ENCODE data around the gene DDX25. TPM values are rescaled to one million over a fixed set of nuclear protein-coding genes. Genes with fewer than 3 reads are reported as not detected.
A peak's percentile ranks its signal among the peaks of the same experiment; 100 is the strongest.

Gene DDX25
- total RNA-seq, 4 donors from 2014 or later: 0.38 TPM; not detected in 3

DNA sequence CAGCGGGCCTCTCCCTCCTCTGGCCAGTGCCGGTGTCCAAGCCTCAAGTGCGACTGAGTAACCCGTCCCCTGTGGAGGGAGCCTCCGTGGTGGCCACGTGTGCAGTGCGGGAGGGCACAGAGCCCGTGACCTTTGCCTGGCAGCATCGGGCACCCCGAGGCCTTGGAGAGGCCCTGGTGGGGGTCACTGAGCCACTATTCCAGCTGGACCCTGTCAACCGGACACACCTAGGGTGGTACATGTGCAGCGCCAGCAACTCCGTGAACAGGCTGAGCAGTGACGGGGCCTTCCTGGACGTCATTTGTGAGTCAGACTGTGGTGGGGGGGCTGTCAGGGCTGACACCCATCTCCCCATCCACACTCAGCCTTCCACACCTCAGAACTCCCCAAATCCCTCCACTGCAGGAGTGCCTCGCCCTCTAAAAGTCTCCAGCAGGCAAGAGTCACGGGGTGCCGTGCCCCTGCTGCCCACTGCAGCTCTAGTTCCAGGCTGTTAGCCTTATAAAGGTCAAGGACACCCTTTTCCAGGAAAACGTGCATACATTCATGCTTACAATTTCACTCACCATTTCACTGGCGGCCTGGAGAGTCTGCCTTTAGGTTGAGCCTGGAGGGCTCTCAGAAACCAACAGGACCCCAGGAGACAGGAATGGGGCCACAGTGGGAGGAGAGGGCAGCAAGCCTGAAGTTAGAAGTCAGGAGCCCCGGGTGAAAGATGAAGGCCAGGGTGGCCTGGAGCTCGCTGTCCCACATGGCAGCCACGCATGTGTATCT lies 44.2 kb downstream of the DDX25 start:
- WGBS, 2 donors: 84 to 86% methylated on average over 4 to 7 of the region's 23 CpGs
- TF ChIP-seq, protein P1, sequence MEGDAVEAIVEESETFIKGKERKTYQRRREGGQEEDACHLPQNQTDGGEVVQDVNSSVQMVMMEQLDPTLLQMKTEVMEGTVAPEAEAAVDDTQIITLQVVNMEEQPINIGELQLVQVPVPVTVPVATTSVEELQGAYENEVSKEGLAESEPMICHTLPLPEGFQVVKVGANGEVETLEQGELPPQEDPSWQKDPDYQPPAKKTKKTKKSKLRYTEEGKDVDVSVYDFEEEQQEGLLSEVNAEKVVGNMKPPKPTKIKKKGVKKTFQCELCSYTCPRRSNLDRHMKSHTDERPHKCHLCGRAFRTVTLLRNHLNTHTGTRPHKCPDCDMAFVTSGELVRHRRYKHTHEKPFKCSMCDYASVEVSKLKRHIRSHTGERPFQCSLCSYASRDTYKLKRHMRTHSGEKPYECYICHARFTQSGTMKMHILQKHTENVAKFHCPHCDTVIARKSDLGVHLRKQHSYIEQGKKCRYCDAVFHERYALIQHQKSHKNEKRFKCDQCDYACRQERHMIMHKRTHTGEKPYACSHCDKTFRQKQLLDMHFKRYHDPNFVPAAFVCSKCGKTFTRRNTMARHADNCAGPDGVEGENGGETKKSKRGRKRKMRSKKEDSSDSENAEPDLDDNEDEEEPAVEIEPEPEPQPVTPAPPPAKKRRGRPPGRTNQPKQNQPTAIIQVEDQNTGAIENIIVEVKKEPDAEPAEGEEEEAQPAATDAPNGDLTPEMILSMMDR (IDR thresholded peaks at IDR 0.05): no peak
- no peak for TF ChIP-seq POLR2A (IDR thresholded peaks at IDR 0.05)
- no peaks in the 10 kb centered on the region for H3K9me3 ChIP-seq
- H3K4me1 ChIP-seq: peaks cover 13 to 31% (median 22%) of the 10 kb centered on the region in 3 donors
- no peak overlapping the region for H3K4me3 ChIP-seq
- peaks cover 0 to 9% (median 0%) of the 10 kb centered on the region in 4 donors for H3K27me3 ChIP-seq
- no peak for DNase-seq
- intact Hi-C loops (cut with DNase I): loop anchor here (10.0 kb wide), 1 partner anchor 106 kb away; no protein-coding TSS in a partner anchor
- H3K36me3 ChIP-seq: no peaks in the 10 kb centered on the region
- no peak overlapping the region for H3K27ac ChIP-seq

DNA sequence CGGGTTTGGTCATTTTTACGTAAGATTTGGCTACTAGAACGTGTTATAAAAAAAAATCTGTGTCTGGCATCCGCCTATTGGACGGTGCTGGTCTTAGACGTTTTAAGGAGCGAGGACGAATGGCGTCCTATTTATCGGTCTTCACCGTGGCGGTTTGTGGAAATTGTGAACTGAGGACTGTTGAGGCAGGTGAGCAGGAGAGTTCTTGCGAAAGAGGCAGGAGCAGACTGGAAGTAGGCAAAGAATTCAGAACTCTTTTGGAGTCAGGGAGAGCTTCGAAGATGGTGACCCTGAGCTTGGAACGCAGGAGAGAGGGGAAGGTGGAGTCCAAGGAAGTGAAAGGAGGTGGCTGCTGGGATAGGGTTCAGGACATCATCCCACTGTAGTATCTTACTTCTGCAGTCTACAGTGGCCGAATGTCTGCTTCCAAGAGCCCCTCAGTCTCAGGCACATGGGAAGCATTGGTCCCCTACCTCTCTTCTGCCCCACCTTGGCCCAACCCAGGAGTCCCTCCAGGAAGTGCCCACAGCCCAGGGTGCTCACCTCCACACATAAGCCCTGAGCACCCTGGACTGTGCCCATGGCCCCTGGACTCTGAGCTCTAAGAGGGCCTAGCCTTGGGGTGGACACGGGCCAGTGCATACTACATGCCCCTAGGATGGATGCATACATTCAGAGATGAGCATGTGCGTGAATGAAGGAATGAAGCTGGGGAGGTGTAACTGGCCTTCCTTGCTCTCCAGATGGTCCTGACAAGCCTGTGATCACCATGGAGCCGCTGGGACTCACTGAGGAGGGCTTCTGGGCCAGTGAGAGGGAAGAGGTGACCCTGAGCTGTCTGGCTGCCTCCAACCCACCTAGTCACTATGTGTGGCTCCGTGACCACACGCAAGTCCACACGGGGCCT lies 45.2 kb downstream of the DDX25 start:
- DNase-seq: no peak
- Histone ChIP-seq H3K27ac (no peak overlapping the region), H3K9me3 (no peaks in the 10 kb centered on the region), H3K4me1 (peaks cover 13 to 37% (median 23%) of the 10 kb centered on the region in 3 donors), H3K4me3 (no peak overlapping the region), H3K27me3 (peaks cover 0 to 9% (median 0%) of the 10 kb centered on the region in 4 donors), H3K36me3 (no peaks in the 10 kb centered on the region)
- intact Hi-C loops (cut with DNase I): loop anchor here (10.0 kb wide), 1 partner anchor 105 kb away; no protein-coding TSS in a partner anchor
- WGBS, 2 donors: 89 to 90% methylated on average over 19 to 21 of the region's 22 CpGs
- TF ChIP-seq POLR2A (IDR thresholded peaks at IDR 0.05): no peak
- TF ChIP-seq, protein P1 (IDR thresholded peaks at IDR 0.05): no peak

DNA sequence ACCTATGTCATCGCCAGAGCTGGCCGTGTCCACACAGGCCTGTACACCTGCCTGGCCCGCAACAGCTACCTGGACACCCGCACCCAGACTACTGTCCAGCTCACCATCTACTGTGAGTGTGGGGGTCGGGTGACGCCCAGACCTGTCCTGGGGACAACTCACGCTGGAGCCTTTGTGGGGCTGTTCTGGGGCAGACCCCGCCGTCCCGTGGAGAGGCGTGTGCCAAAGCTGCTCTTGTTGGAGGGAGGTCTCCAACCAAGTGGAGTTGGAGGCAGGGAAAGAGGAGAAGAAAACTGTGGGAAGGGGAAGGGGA lies 45.8 kb downstream of the DDX25 start:
- Histone ChIP-seq H3K4me1 (peaks cover 13 to 37% (median 23%) of the 10 kb centered on the region in 3 donors), H3K36me3 (no peaks in the 10 kb centered on the region), H3K27ac (no peak overlapping the region), H3K4me3 (no peak overlapping the region), H3K9me3 (no peaks in the 10 kb centered on the region), H3K27me3 (peaks cover 0 to 9% (median 0%) of the 10 kb centered on the region in 4 donors)
- whole genome bisulfite sequencing, 2 donors: 85% methylated on average over 6 of the region's 11 CpGs; no CpG with 5 or more reads in 1 of the 2 donors
- no peak for TF ChIP-seq POLR2A (IDR thresholded peaks at IDR 0.05)
- TF ChIP-seq, protein P1 (IDR thresholded peaks at IDR 0.05): no peak
- intact Hi-C loops (cut with DNase I): no loop called here
- DNase-seq: no peak

DNA sequence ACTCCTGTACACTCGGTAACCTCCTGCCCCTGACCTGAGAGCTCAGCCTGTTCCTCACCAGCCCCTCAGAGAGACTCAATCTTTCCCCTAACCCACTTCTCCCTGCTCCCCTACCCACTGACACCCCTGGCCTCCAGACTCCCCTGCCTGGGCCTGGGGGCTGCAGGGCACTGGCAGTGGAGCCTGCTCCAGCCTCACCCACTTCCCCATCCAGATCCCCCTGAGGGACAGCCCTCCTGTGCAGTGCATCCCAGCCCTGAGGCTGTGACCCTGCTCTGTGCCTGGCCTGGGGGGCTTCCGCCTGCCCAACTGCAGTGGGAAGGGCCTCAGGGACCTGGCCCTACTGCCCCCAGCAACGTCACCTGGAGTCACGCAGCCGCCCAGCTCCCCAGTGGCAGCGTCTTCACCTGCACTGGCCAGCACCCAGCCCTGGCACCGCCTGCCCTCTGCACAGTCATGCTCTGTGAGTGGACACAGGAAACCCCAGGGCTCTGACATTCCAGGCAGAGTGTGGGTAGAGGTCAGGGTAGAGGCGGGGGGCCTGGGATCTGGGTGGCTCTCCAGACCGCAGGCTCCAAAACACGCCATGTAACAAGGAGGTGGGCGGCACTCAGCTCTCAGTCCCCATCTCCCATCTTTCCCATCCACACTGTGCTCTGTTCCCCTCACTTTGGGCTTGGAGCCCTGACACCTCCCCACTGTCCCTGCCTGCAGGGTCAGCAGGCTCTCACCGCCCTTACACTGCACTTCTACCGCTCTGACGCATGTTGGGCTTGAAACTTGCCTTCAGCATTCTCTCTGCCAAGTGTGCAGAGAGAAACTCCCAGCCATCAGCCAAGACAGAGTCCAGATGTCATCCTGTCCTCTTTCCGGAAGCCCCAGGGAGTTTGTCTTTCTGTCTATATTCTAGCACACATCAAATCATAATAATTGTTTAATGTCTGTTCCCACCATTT lies 46.7 kb downstream of the DDX25 start:
- TF ChIP-seq, protein P1 (IDR thresholded peaks at IDR 0.05): no peak
- no peak for TF ChIP-seq POLR2A (IDR thresholded peaks at IDR 0.05)
- Histone ChIP-seq H3K36me3 (no peaks in the 10 kb centered on the region), H3K27me3 (peaks cover 0 to 9% (median 0%) of the 10 kb centered on the region in 4 donors), H3K4me1 (peaks cover 13 to 38% (median 23%) of the 10 kb centered on the region in 3 donors), H3K9me3 (no peaks in the 10 kb centered on the region), H3K27ac (peak overlapping the region in 2 of 4 donors; percentile 73 to 75), H3K4me3 (no peak overlapping the region)
- 61 to 66% methylated on average over 8 to 10 of the region's 15 CpGs for WGBS, 2 donors
- DNase-seq: no peak
- intact Hi-C loops (cut with DNase I): no loop called here
